Tibial artery (tissue), 4 donors: Measurements from ENCODE around the gene CD38.
"Not testable (repeated sequence)": the region's sequence is repeated elsewhere in the genome, so short reads cannot be mapped to it uniquely, and the experiment has no call there.

ENCODE experiments used
- DNase-seq, 2 donors: peaks; one replicate each; pipeline ENCODE4 v3.0.0-alpha.2; 2019
- H3K27ac ChIP-seq, 2 donors: fragments of 200-600 bp; sonication (generic) in 1 of 2; 1 replicate in 1 of 2; 2 replicates in 1 of 2; pipeline ENCODE4 v1.5.1; 2018 to 2019; ENCODE audit warnings: mild to moderate bottlenecking in 1 of 2
- H3K27me3 ChIP-seq, 2 donors: fragments of 200-600 bp; sonication (generic) in 1 of 2; one replicate each; pipeline versions ENCODE4 v1.5.1 to v1.6.0; 2016 to 2019
- H3K36me3 ChIP-seq, 3 donors: fragments of 200-600 bp; sonication (generic) in 2 of 3; one replicate each; pipeline ENCODE4 v1.5.1; 2016 to 2019; ENCODE audit warnings: mild to moderate bottlenecking in 2 of 3
- H3K4me1 ChIP-seq, 4 donors: fragments of 200-600 bp; sonication (generic) in 2 of 4; 1 replicate in 3 of 4; 2 replicates in 1 of 4; pipeline ENCODE4 v1.5.1; 2016 to 2019
- H3K4me3 ChIP-seq, 2 donors: fragments of 200-600 bp; sonication (generic) in 1 of 2; 1 replicate in 1 of 2; 2 replicates in 1 of 2; pipeline ENCODE4 v1.5.1; 2018 to 2019; ENCODE audit warnings: mild to moderate bottlenecking in 2 of 2
- H3K9me3 ChIP-seq, 3 donors: fragments of 200-600 bp; sonication (generic) in 1 of 3; one replicate each; pipeline ENCODE4 v1.5.1; 2016 to 2019
- CTCF ChIP-seq, 2 experiments: fragments of 200-600 bp in 1 of 2; fragments of 450-650 bp in 1 of 2; IDR thresholded peaks; one replicate each; pipeline ENCODE4 v1.5.1; 2017 to 2019; ENCODE audit warnings: antibody characterized with exemption in 2 of 2, mild to moderate bottlenecking in 1 of 2, moderate library complexity in 1 of 2
- intact Hi-C: fragments of 100-400 bp; cut with DNase I; formaldehyde crosslinking; loops from one replicate; pipeline ENCODE4 v1.15.0; 2023; ENCODE audit warnings: low total_unique reads

CD38 gene

GRCh38 chr4:15799701-15800100, 21.6 kb downstream of the CD38 start:
- no peak for DNase-seq
- Histone ChIP-seq H3K27me3 (no peaks in the 10 kb centered on the region), H3K4me3 (no peak overlapping the region), H3K4me1 (no peaks in the 10 kb centered on the region), H3K9me3 (no peaks in the 10 kb centered on the region), H3K27ac (no peak overlapping the region), H3K36me3 (no peaks in the 10 kb centered on the region)
- intact Hi-C loops, result loop anchor here (10.0 kb wide), 1 partner anchor 155 kb away; no protein-coding TSS in a partner anchor
- TF ChIP-seq CTCF (IDR thresholded peaks at IDR 0.05), result no peak

GRCh38 chr4:15802497-15802896, 24.4 kb downstream of the CD38 start:
- H3K9me3 ChIP-seq, DNase-seq, H3K4me3 ChIP-seq, H3K4me1 ChIP-seq, H3K36me3 ChIP-seq, H3K27me3 ChIP-seq, H3K27ac ChIP-seq: not testable (repeated sequence)
- intact Hi-C loops, result loop anchor here (10.0 kb wide), 1 partner anchor 152 kb away; no protein-coding TSS in a partner anchor

GRCh38 chr4:15805583-15806517, 27.7 kb downstream of the CD38 start:
- Histone ChIP-seq H3K27me3 (no peaks in the 10 kb centered on the region), H3K4me1 (peaks cover 0 to 5% (median 0%) of the 10 kb centered on the region in 4 donors), H3K36me3 (no peaks in the 10 kb centered on the region), H3K27ac (no peak overlapping the region), H3K4me3 (no peak overlapping the region), H3K9me3 (no peaks in the 10 kb centered on the region)
- peak; percentile 59 to 62 for TF ChIP-seq CTCF (IDR thresholded peaks at IDR 0.05)
- intact Hi-C loops, result loop anchor here (10.0 kb wide), 1 partner anchor 149 kb away; no protein-coding TSS in a partner anchor
- peak in 1 of 2 donors; percentile 41 for DNase-seq

GRCh38 chr4:15809058-15809457, 30.9 kb downstream of the CD38 start:
- no peak for TF ChIP-seq CTCF (IDR thresholded peaks at IDR 0.05)
- no peaks in the 10 kb centered on the region for H3K9me3 ChIP-seq
- no peaks in the 10 kb centered on the region for H3K36me3 ChIP-seq
- no peak overlapping the region for H3K27ac ChIP-seq
- intact Hi-C loops, result loop anchor here (10.0 kb wide), 1 partner anchor 146 kb away; no protein-coding TSS in a partner anchor
- no peak for DNase-seq
- H3K4me1 ChIP-seq, result peaks cover 0 to 5% (median 0%) of the 10 kb centered on the region in 4 donors
- no peaks in the 10 kb centered on the region for H3K27me3 ChIP-seq
- H3K4me3 ChIP-seq, result no peak overlapping the region

GRCh38 chr4:15809466-15809865, 31.3 kb downstream of the CD38 start:
- DNase-seq, result no peak
- intact Hi-C loops, result loop anchor here (10.0 kb wide), 1 partner anchor 145 kb away; no protein-coding TSS in a partner anchor
- Histone ChIP-seq H3K36me3 (no peaks in the 10 kb centered on the region), H3K4me1 (peaks cover 0 to 5% (median 0%) of the 10 kb centered on the region in 4 donors), H3K4me3 (no peak overlapping the region), H3K9me3 (no peaks in the 10 kb centered on the region), H3K27ac (no peak overlapping the region), H3K27me3 (no peaks in the 10 kb centered on the region)
- no peak for TF ChIP-seq CTCF (IDR thresholded peaks at IDR 0.05)

- TF ChIP-seq CTCF (IDR thresholded peaks at IDR 0.05), result no peak
- Histone ChIP-seq H3K4me1 (no peaks in the 10 kb centered on the region), H3K36me3 (no peaks in the 10 kb centered on the region), H3K27me3 (no peaks in the 10 kb centered on the region), H3K9me3 (no peaks in the 10 kb centered on the region), H3K4me3 (no peak overlapping the region), H3K27ac (no peak overlapping the region)
- intact Hi-C loops, result no loop called here
- no peak for DNase-seq
Measured at GRCh38 chr4:15811703-15812337, 33.7 kb downstream of the CD38 start.
